Muscle of back (tissue), 11 donors: Measurements from ENCODE around the gene HACD2. TPM values are rescaled to one million over a fixed set of nuclear protein-coding genes. Genes with fewer than 3 reads are reported as not detected.
A peak's percentile ranks its signal among the peaks of the same experiment; 100 is the strongest.

Experiments
- DNase-seq, 3 donors: peaks; one replicate each; pipeline versions ENCODE4 v3.0.0 to v3.0.0-alpha.2; 2013
- polyA plus RNA-seq, 10 donors: library from polyadenylated mRNA; unstranded; fragments of 120-200 nt; gene quantifications; one replicate each; pipeline ENCODE4 v1.2.1, GENCODE V29; 2013; ENCODE audit not compliant: insufficient read length in 10 of 10

HACD2 gene
- polyA plus RNA-seq, 10 donors, result 9.4 to 18.6 (median 13.7) TPM

DNA sequence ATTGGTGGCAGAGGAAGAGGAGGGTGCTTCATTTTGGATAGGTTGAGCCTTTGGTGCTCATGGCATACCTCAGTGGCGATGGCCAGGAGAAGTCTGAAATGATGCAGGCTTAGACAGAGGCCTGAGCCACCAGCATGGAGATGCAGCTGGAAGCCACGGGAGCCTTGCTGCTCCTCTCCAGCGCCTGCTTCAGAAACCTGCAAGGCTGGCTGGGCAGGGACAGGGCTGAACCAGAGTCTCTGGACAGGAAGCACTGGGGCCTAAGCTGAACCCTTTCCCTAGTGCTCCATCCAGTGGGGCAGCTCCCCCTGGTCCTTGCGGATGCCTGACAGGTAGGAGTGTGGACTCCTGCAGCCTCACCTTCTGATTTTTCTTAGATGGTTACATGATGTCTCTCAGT, 99.3 kb downstream of the HACD2 start:
- no peak for DNase-seq

DNA sequence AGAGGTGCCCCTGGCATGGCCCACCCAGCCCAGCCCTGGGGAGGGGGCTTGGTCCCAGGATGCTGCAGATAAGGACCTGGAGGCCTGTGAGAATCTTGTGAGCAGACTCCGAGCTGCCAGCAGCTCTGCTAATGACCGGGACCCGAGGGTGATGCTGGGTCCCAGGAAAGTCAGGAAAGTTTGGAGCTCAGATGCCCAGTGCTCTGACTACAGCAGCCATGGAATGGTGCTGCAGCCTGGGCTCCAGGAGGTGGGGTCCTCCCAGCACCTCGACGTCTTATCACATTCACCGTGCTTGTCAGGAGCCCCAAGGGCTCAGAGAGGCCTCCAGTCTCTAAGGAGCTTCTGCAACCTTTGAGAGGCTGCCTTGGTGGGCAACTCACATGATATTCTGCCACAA, 101.7 kb downstream of the HACD2 start:
- no peak for DNase-seq

DNA sequence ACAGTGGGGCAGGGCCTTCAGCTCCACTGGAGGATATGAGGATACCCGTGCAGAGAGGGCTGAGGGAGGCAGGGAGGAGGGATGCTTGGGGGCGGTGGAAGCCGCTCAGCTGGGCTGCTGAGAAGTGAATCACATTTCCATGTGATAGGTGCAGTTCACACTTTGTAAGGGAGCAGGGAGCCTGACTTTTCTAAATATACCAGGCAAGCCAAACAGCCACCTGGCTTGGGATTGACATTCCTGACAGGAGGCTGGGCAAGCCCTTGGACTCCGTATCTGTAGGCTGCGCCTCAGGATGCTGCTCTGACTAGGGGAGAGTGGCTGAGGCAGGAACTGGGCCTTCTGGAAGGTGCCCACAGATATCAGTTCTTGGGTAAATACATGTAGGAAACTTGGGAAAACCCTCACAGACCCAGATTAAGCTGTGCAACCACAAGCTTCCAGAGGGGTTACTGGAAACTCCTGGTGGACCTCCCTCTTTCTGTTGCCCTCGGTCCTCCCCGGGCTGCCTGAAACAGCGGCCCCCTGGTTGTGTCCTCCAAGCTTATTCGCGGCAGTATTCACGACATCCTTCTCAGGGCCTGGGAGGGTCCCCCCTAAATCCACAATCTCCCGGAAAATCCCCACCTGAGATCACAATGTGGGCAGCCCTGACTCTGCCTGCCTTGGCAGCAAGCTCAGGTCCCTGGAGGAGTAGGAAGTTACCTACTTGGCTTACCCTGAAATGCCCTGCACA, 103.0 kb downstream of the HACD2 start:
- DNase-seq, result no peak

DNA sequence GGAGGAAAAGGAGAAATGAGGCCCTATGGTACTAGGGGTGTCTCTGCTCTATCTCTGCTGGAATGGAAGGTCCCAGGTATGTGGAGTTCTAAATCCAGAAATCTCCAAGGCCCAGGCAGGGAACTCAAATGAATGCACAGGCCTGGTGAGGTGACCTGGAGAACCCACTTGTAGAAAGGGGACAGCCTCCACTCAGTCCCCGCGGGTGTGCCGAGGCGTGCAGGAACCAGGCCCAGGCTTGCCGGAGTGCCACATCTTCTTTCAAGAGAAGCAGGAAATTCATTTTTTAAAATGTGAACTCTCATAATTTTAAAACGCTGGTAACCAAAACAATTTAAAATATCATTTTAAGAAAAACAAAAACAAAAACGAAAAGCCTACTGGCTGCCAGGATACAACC, 103.8 kb downstream of the HACD2 start:
- no peak for DNase-seq

- no peak for DNase-seq
Observed at GRCh38 chr3:123480428-123480827, 104.4 kb downstream of the HACD2 start.

- DNase-seq, result no peak
Observed at GRCh38 chr3:123479891-123480290, 105.0 kb downstream of the HACD2 start.

DNA sequence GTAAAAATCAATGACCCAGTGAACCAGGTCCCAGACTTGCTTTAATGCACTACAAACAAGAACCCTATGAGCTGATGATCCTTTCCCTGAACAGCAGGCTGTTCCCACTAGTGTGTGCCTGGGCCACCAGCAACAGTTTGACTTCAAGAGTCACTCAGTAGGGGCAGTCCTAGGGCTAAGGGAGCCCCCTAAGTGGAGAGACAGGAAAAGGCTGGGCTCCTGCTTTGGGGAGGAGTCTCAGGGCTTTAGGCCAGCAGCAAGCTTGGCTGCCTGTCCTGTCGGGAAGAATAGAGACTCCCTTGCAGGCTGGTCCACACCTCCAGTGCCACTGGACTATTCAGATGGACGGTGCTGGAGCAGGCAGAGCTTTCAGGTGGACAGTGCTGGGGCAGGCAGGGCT, 106.5 kb downstream of the HACD2 start:
- DNase-seq, result no peak

GRCh38 chr3:123476967-123477750, 107.7 kb downstream of the HACD2 start:
- peak in 1 of 3 donors; percentile 14 for DNase-seq

GRCh38 chr3:123475786-123476185, 109.1 kb downstream of the HACD2 start:
- DNase-seq, result no peak

DNA sequence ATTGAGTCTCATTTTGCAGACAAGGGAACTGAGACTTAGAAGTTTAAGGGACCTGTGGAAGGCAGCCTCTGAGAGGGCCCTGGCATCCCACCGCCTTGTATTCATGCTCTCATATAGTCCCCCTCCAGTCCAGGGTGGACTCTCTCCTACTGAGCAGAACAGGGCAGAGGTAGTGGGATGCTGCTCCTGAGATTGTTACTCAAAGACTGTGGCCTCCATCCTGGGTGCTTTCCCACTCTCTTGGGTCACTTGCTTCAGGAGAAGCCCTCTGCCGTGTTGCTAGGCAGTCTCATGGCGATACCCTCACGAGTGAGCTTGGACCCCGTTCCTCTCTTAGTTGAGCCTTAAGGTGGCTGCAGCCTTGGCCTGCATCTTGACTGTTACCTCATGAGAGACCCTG, 113.7 kb downstream of the HACD2 start:
- no peak for DNase-seq

- no peak for DNase-seq
Observed at GRCh38 chr3:123469323-123469995, 115.4 kb downstream of the HACD2 start.

- DNase-seq, result no peak
Observed at GRCh38 chr3:123467046-123467445, 117.8 kb downstream of the HACD2 start.

DNA sequence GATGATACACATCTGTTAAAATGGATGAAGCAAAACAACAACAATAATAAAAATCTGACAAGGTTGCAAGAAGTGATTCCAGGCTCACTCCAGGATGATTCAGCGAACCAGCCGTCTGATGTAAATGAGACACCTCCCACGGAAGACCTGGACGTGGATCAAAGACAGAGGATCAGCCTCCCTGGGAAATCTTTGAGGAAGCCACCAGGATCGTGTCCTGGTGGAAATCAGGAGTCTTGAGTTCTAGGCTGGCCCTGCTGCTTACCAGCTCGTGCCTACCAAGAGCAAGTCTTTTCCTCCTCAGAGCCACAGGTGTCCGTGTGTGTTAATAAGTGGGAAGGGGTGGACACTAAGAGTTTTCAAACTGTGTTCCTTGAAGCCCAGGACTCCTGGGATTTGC, 120.6 kb downstream of the HACD2 start:
- no peak for DNase-seq

DNA sequence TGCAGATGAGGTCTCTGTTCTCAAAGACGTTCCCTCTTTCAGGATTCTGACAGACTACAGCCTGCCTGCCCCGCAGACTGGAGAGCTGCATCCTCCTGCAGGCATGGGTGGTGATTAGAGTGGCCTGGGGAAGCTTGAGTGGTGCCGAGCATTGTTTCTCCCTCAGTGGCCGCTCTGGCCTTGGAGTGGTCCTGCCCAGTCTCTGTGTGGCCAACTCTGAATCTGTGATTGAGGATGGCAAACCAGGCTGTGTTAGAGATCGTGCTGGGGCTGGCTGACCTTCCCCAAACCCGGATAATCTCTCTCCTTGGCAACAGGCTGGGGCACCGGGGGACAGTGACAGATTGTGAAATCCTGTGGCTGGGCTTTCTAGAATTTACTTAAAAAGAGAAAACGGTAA, 125.0 kb downstream of the HACD2 start:
- DNase-seq, result no peak

DNA sequence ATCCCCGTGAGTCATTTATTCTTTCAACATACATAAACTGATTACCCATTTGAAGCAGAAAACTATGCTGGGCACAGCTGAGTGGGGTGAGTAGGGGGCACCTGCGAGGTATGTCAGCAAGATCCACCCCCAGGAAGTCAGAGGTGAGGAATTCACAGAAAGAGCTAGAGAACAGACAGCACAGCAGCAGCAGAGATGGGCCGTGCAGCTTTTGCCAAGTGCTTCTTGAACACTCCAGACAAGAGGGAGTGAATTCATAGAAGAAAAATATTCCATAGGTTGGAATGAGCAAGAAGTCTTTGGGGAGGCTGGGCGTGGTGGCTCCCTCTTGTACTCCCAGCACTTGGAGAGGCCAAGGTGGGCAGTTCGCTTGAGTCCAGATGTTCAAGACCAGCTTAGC, 126.6 kb downstream of the HACD2 start:
- DNase-seq, result no peak

- DNase-seq, result no peak
Observed at GRCh38 chr3:123457841-123458240, 127.0 kb downstream of the HACD2 start.

- no peak for DNase-seq
Observed at GRCh38 chr3:123453675-123454074, 131.2 kb downstream of the HACD2 start.

DNA sequence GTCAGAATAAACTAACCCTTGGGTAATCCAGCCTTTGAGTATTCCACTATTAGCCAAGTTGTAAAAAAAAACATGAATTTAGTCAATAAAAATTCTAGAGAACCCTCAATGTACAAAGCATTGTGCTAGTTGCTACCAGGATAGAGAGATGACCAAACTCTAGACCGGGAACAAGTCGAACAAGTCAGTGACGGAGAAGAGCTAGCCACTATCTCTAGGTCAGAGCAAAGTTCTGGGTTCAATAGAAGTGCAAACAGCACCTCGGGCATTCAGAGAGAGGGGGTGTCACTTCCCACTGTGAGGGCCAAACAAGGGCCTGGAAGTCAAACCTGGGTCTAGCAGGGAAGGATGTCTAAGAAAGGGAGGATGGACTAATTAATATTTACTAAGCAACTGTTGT, 133.7 kb downstream of the HACD2 start:
- DNase-seq, result no peak

DNA sequence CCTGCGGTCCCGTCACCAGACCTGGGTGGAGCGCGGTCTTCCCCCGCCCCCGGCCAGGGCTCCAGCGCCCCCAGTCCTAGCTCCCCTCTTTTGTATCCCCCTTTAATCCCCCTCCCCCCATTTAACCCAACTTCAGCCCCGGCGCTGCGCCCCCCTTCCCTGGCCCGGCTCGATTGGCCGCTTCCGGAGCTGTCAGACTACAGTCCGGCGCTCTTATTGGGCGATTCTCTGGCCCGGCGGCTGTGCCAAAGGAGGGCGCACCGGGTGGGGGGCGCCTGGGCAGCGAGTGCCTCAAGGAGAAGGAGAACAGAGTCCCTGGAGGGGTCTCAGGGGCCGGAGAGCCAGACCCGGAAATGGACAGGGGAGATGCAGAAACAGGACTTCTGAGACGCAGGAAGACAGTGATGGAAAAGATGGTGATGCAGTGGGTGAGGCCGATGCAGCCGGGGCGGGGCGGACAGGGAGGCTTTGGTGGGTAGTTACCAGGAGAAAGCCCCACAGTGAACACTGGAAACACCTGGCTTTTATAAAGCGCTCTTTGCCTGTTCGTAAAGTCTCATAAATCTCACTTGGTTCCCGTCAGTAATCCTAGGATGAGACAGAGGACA, 134.8 kb downstream of the HACD2 start:
- DNase-seq, result peak in 2 of 3 donors; percentile 30 to 67

DNA sequence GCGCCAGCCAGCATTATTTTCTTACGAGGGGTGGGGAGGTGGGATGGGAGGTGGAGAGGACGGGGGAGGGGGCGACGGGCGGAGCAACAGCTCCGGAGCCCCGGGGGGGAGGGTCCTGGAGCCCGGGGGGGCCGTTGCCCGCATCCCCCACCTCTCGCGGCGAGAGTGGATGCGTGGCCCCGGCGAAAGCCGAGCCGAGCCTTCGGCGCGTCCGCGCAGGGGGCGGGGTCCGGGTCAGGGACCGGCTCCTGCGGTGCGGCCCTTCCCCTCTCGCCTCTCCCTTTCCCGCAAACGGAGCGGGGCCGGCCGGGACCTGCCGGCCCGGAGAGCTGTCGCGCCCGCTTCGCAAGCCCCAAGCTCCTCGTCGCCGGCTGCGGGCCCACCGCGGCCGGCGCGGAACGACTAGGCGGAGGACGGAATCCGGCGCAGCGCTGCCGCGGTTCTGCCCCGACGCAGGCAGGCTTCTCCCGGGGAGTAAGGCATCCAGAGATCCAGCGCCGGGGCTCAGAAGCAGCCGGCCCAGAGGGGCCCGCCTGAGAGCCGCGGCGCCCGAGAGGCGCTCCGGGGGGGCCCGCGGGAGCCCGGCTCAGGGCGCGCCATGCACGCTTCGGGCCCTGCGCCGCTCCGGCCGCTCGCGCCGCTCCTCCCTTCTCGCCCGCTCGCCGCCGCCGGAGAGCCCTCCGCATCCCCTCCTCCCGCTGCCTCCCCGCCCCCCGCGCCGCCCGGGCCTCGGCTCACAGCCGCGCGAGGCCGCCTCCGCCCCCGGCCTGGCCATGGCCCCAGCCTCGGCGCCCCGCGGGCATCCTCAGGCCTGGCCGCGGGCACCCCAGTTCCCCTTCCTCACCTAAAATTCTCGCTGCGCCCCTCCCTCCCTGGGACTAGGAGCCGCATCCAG, 135.5 kb downstream of the HACD2 start:
- DNase-seq, result peak in 2 of 3 donors; percentile 45 to 73

DNA sequence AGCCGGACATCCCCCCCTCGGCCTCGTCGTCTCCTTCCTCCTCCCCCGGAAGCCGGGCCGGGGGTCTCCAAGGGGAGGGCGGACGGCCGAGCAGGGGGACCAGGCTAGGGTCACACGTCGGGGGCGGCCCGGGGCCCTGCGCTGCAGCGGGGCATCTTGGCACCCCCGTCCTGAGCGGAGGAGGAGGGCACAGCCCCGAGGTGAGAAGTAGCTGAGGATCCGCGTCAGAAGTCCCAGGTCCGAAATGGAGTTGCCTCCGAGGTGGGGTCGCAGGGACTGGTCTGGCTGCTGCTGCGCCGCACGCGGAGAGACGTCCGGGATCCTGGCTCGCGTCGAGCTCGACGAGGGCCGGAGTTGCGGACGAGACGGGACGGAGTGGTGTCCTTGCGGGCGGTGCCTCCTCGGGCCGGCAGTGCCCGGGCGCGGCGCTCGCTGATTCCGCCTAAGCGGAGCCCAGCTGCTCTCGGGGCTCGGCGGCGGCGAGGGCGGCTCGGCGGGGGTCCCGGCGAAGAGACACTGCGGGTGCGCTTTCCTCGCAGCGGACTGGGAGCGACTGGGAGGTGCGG, 136.2 kb downstream of the HACD2 start, which contains the start of gene ADCY5:
Gene ADCY5 (minus strand): TSS at position 555 of the 566 bp plus-strand sequence. CDS start 545 bp downstream, at position 10.
- DNase-seq, result peak in 1 of 3 donors; percentile 60
